GM10847 (cell line): Measurements from ENCODE around the gene ITGA1.

Experiments
- POLR2A ChIP-seq: IDR thresholded peaks from 2 replicates; pipeline ENCODE4 v1.6.1; 2011; ENCODE audit not compliant: insufficient read length; ENCODE audit errors: extremely low read depth

Gene ITGA1

GRCh38 chr5:52767766-52768480 lies 19.8 kb upstream of the ITGA1 start:
- TF ChIP-seq POLR2A = no peak

DNA sequence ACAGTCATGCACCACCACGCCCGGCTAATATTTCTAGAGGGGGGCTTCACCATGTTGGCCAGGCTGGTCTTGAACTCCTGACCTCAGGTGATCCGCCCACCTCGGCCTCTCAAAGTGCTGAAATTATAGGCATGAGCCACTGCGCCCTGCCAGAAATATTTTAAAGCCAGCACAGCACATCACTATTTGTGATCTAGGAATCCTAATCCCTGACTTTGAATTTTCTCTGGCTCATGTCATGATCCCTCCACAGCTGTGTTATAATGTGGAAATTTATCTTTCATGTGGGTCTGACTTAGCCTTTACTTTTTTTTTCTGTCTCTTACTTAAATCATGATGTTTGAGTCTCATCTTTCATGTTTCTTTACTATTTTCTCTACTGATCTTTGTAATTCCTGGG lies 18.7 kb upstream of the ITGA1 start:
- no peak for TF ChIP-seq POLR2A

- TF ChIP-seq POLR2A = no peak
Measured at GRCh38 chr5:52770287-52770939, 17.3 kb upstream of the ITGA1 start.

DNA sequence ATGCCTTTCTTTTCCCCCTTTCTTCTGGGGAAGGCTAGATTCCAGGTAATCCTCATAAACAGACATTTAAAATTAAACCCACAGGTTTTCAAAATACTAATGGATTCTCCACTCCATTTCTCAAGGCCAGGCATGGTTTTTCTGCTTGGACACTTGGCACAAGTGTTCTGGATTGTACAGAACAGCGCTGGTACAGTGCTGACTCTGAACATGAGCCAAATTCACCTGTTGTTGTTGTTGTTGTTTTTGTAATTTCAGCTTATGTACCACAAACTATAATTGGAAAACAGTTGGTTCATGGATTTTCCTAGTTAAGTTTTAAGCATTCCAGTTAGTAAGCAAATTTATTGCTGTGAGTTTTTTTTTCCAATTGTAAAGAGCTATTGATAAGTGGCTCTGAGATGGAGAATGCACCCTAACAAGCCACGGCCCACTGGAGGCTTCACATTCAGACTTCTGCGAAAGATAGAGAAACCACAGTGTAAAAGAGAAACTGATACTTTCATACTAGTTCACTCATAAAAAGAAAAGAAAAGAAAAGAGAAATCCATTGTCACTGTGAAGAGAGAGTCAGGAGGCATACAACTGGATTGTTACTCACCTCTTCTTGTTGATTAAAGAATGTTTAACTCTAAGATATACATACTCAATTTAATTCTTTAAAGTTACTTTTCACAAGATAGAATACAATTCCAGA lies 16.2 kb upstream of the ITGA1 start:
- TF ChIP-seq POLR2A = no peak

GRCh38 chr5:52772668-52773067 lies 15.0 kb upstream of the ITGA1 start:
- TF ChIP-seq POLR2A = no peak

DNA sequence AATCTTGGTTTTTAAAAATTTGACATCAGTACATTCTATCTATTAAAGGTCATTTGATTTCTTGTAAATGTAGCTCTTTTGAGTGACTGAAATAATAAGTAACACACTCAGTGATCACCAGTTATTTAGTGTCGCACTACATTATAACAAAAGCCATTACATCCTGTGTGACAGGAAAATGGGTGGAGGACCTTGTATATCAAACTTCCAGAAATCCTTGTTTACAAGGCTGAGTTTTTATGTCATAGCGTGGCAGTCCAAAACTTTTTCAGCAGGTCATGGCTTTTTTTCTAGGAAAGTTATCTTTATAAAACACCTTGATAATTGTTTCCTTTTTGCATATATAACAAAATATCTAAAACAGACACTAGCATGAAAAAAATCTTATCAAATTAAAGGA lies 14.4 kb upstream of the ITGA1 start:
- no peak for TF ChIP-seq POLR2A

DNA sequence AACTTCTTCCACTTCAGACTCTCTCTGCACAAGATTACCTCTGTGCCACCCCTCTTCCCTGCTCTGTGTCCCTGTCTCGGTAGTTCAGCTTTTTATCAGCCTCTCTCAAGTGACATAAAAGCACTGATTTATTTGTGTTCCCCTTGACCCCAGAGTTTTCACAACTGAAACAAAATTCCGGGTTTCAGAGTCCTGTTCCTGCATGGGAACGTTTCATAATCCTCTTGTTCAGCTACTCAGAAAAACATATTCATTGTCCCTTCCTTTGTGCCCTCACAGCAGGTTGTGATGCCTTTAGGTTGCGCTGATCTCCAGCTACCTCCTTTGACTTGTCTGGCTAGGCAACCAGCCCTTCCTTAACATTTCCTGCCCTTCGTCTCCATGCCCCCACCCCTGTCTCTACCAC lies 13.7 kb upstream of the ITGA1 start:
- no peak for TF ChIP-seq POLR2A

- TF ChIP-seq POLR2A = no peak
Measured at GRCh38 chr5:52776116-52776515, 11.6 kb upstream of the ITGA1 start.

DNA sequence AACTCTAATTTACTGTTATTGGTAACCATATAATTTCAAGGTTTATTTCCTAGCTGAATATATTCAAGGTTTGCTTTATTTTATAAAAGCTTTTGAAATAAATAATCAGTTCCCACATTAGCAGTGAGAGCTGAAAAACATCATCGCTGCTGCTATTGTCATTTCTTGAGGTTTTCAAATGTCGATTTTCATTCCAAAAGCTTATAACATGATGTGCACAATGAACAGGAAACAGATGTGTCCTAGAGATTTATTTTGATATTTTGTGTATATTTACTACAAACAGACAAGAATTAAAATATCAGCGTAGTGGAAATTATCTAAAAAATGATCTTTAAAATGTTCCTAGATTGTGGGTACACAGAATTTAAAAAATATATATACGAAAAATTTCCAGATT lies 10.5 kb upstream of the ITGA1 start:
- no peak for TF ChIP-seq POLR2A

DNA sequence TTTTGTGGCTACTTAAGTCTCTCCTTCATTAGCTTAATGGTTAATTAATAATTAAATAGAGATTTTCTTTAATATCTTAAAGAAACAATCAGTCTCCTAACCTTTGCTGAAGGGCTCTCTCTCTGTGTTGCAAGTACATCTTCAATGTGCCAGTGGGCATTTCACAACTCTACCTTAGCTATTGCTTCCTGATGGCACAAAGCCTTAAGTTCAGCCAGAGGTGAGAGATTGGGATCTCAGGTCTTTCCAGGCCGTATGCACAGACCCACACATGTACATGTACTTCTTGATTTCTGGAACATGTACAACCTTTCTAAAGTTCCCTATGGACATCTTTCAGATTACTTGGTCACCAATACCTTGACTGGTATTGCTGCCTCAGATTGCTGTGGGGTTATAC lies 8.9 kb upstream of the ITGA1 start:
- no peak for TF ChIP-seq POLR2A

DNA sequence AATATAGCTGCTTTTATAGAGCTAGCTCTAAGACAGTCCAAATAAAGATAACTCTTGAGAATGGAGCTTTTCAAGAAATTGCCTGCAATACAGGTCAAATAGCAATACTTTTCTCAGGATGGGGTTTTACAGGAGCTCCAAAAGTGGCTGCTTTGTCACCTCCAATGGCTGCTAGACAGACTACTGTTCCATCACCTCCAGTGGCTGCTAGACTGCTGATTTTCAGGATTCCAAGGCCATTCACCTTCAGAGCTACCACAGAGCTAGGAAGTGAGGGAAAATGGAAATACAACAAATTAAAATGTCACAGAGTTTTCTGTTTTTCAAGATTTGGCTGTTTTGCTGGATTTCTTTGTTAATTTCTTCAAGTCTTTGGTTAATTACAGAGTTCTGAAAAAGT lies 8.5 kb upstream of the ITGA1 start:
- no peak for TF ChIP-seq POLR2A

GRCh38 chr5:52783226-52783959 lies 4.3 kb upstream of the ITGA1 start:
- TF ChIP-seq POLR2A = no peak

GRCh38 chr5:52784737-52785136 lies 3.0 kb upstream of the ITGA1 start:
- TF ChIP-seq POLR2A = no peak

DNA sequence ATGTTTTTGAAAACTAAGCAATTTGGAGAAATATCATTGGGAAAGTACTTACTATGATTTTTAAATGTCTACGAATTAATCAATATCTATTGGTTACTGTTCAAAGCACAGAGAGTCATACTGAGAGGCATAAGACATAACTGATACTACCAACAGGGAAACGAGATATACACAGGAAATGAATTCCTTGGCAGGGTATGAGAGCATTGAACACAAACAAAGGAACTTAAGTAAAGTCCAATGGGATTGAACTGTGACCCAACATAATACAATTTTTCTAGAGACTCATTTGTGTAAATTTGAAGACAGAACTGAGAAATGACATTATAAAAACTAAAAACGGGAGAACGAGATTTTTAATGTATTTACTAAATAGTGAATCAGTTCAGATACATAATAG lies 1.3 kb upstream of the ITGA1 start:
- no peak for TF ChIP-seq POLR2A

DNA sequence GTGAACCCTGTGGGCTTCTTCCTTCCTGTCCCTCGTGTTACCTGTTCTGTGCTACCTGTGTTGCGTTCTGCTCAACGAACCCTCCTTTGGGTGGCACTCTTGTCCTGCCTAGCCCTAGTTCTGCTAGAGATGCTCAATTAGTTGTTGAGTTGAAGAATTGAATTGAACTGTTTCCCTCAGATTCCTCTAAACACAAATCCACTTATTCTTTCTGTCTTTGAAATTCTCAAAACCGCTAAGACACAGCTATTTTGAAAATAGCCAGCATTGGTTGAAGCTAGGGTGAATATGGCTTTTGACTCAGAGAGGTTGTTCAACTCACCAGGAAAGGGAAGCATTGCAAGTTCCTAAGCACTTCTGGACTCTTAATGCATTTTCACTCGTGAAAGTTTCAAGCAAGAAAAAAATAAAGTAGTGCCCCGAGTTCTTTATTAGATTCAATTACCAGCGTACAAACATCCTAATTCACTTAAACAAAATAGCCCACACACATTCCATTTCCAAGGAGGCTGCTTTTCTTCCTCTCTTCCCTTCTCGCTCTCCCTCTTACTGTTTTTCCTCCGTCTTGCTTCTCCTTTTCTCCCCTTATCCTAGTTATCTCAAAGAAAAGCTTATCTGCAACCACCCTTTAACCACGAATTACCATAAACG lies 642 bp upstream of the ITGA1 start:
- TF ChIP-seq POLR2A = no peak

DNA sequence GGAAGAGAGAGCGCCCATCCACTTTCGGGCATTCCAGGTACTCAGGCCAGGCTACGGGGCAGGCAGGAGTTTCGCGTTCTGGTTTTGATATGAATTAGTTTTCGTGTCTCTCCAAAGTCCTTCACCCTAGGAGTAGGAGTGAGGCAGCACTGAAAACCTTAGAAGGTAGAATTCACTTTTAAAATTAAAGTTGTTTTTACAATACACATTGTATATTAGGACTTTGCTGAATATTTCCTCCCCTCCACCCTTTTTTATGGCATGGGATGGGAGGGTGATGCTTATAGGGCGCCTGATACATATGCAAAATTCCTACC lies 747 bp downstream of the ITGA1 start:
- TF ChIP-seq POLR2A = no peak

DNA sequence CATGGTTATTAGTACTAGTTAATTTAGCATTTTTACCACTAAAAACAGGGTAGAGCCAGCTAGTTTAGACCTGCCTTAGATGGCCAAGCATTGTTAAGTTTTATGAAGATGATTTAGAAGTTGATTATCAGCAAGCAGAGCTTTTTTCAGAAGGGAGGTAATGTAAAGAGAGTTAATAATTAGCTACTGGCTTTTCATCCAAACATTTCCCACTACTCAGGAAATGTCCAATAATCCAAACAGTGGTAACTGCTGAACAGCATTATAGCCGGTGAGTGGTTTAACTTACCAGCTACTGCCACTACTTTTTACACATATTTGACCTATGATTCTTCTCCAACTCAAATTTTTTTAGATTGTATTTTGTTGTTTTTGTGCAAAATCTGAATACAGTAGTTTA lies 1.7 kb downstream of the ITGA1 start:
- no peak for TF ChIP-seq POLR2A
